ENCODE measurements around the gene GALNT17.

DNA sequence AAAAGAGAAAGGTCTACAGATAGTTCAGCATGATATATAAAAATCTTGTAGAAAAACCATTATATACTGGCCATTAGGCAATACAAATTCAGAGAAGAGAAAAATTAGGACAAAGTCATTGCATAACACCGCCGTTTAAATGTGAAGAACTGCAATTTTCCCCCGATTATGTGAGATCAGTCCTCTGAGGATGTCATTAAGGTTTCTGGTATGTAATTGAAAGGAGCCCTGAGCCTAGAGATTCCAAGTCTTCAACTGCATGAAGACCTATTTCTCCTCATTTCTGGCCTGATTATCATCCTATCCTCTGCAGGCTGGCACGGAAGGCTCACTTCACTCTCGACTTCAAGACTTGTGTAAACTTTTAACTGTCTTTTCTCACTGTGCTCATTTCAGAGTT, 395.3 kb downstream of the GALNT17 start:
- TF ChIP-seq CTCF (IDR thresholded peaks at IDR 0.05) (no peak), POLR2A (IDR thresholded peaks at IDR 0.05) (no peak)

All from uterus (tissue), 2 donors.